Activated naive CD8-positive, alpha-beta T cell treated with anti-CD3 and anti-CD28 coated beads for 36 hours (primary cell): ENCODE results near the gene PCDH10. TPM values are rescaled to one million over a fixed set of nuclear protein-coding genes. Genes with fewer than 3 reads are reported as not detected.

ENCODE experiments used
- DNase-seq: peaks from one replicate; pipeline ENCODE4 v3.0.0; 2021
- H3K27ac Mint-ChIP-seq: one replicate; pipeline ENCODE4 v1.8.0; 2022; ENCODE audit warnings: mild to moderate bottlenecking, moderate library complexity, mixed read lengths
- H3K27me3 Mint-ChIP-seq: one replicate; pipeline ENCODE4 v1.8.0; 2022; ENCODE audit warnings: mild to moderate bottlenecking, mixed read lengths
- H3K36me3 Mint-ChIP-seq: one replicate; pipeline ENCODE4 v1.8.0; 2021; ENCODE audit warnings: mild to moderate bottlenecking, mixed read lengths
- H3K4me1 Mint-ChIP-seq: one replicate; pipeline ENCODE4 v1.8.0; 2021; ENCODE audit warnings: mixed read lengths
- H3K4me3 Mint-ChIP-seq: one replicate; pipeline ENCODE4 v1.8.0; 2022; ENCODE audit warnings: mild to moderate bottlenecking, moderate library complexity, mixed read lengths
- H3K9me3 Mint-ChIP-seq: one replicate; pipeline ENCODE4 v1.8.0; 2022; ENCODE audit warnings: mixed read lengths
- total RNA-seq, 2 experiments: library from RNA; stranded (reverse); gene quantifications; one replicate each; pipeline ENCODE4 v1.2.3, GENCODE V29; 2021

The PCDH10 gene
- not detected for total RNA-seq

GRCh38 chr4:133148690-133149363 lies at the start of gene PCDH10:
Gene PCDH10, plus strand, starts transcription at chr4:133149294. Its CDS starts 847 bp downstream, at chr4:133150141.
- Mint-ChIP-seq H3K36me3 (no peaks in the 10 kb centered on the region), H3K27me3 (peaks cover 95% of the 10 kb centered on the region), H3K4me1 (peaks cover 17% of the 10 kb centered on the region), H3K27ac (no peak within 1 kb of the TSS), H3K9me3 (peaks cover 3% of the 10 kb centered on the region), H3K4me3 (peak within 1 kb of the TSS; percentile 56)
- peak; percentile 68 for DNase-seq

GRCh38 chr4:133102043-133102442 lies 47.1 kb upstream of the PCDH10 start:
- Mint-ChIP-seq H3K27me3 (no peaks in the 10 kb centered on the region), H3K4me1 (no peaks in the 10 kb centered on the region), H3K4me3 (no peak overlapping the region), H3K36me3 (no peaks in the 10 kb centered on the region), H3K27ac (no peak overlapping the region), H3K9me3 (peaks cover 7% of the 10 kb centered on the region)
- no peak for DNase-seq

- H3K9me3 Mint-ChIP-seq, result peaks cover 7% of the 10 kb centered on the region
- H3K36me3 Mint-ChIP-seq, result no peaks in the 10 kb centered on the region
- H3K27ac Mint-ChIP-seq, result no peak overlapping the region
- no peaks in the 10 kb centered on the region for H3K4me1 Mint-ChIP-seq
- DNase-seq, result no peak
- H3K4me3 Mint-ChIP-seq, result no peak overlapping the region
- H3K27me3 Mint-ChIP-seq, result no peaks in the 10 kb centered on the region
These were observed 46.3 kb upstream of the PCDH10 start for GRCh38 chr4:133102612-133103409.

- H3K27me3 Mint-ChIP-seq, result no peaks in the 10 kb centered on the region
- H3K4me1 Mint-ChIP-seq, result no peaks in the 10 kb centered on the region
- H3K4me3 Mint-ChIP-seq, result no peak overlapping the region
- H3K9me3 Mint-ChIP-seq, result peaks cover 2% of the 10 kb centered on the region
- H3K27ac Mint-ChIP-seq, result no peak overlapping the region
- no peak for DNase-seq
- no peaks in the 10 kb centered on the region for H3K36me3 Mint-ChIP-seq
These were observed 36.5 kb upstream of the PCDH10 start for GRCh38 chr4:133112641-133113040.

GRCh38 chr4:133124746-133125145 lies 24.3 kb upstream of the PCDH10 start:
- H3K4me1 Mint-ChIP-seq, result no peaks in the 10 kb centered on the region
- no peaks in the 10 kb centered on the region for H3K36me3 Mint-ChIP-seq
- no peaks in the 10 kb centered on the region for H3K27me3 Mint-ChIP-seq
- no peak overlapping the region for H3K4me3 Mint-ChIP-seq
- DNase-seq, result no peak
- no peak overlapping the region for H3K27ac Mint-ChIP-seq
- H3K9me3 Mint-ChIP-seq, result no peaks in the 10 kb centered on the region

GRCh38 chr4:133127500-133127899 lies 21.6 kb upstream of the PCDH10 start:
- Mint-ChIP-seq H3K27me3 (no peaks in the 10 kb centered on the region), H3K4me3 (no peak overlapping the region), H3K27ac (no peak overlapping the region), H3K36me3 (no peaks in the 10 kb centered on the region), H3K4me1 (no peaks in the 10 kb centered on the region), H3K9me3 (no peaks in the 10 kb centered on the region)
- no peak for DNase-seq

GRCh38 chr4:133129237-133129636 lies 19.9 kb upstream of the PCDH10 start:
- H3K4me3 Mint-ChIP-seq, result no peak overlapping the region
- no peaks in the 10 kb centered on the region for H3K27me3 Mint-ChIP-seq
- H3K27ac Mint-ChIP-seq, result no peak overlapping the region
- H3K9me3 Mint-ChIP-seq, result no peaks in the 10 kb centered on the region
- DNase-seq, result no peak
- H3K4me1 Mint-ChIP-seq, result no peaks in the 10 kb centered on the region
- H3K36me3 Mint-ChIP-seq, result no peaks in the 10 kb centered on the region

- H3K9me3 Mint-ChIP-seq, result no peaks in the 10 kb centered on the region
- no peaks in the 10 kb centered on the region for H3K4me1 Mint-ChIP-seq
- no peaks in the 10 kb centered on the region for H3K36me3 Mint-ChIP-seq
- H3K4me3 Mint-ChIP-seq, result no peak overlapping the region
- DNase-seq, result no peak
- H3K27me3 Mint-ChIP-seq, result no peaks in the 10 kb centered on the region
- H3K27ac Mint-ChIP-seq, result no peak overlapping the region
These were observed 18.9 kb upstream of the PCDH10 start for GRCh38 chr4:133130171-133130570.

- Mint-ChIP-seq H3K27me3 (no peaks in the 10 kb centered on the region), H3K4me1 (no peaks in the 10 kb centered on the region), H3K9me3 (no peaks in the 10 kb centered on the region), H3K27ac (no peak overlapping the region), H3K36me3 (no peaks in the 10 kb centered on the region), H3K4me3 (no peak overlapping the region)
- no peak for DNase-seq
These were observed 17.1 kb upstream of the PCDH10 start for GRCh38 chr4:133131829-133132460.

- no peak for DNase-seq
- no peak overlapping the region for H3K27ac Mint-ChIP-seq
- no peaks in the 10 kb centered on the region for H3K4me1 Mint-ChIP-seq
- no peaks in the 10 kb centered on the region for H3K9me3 Mint-ChIP-seq
- H3K36me3 Mint-ChIP-seq, result no peaks in the 10 kb centered on the region
- no peaks in the 10 kb centered on the region for H3K27me3 Mint-ChIP-seq
- H3K4me3 Mint-ChIP-seq, result no peak overlapping the region
These were observed 12.3 kb upstream of the PCDH10 start for GRCh38 chr4:133136833-133137232.

- H3K36me3 Mint-ChIP-seq, result no peaks in the 10 kb centered on the region
- H3K4me1 Mint-ChIP-seq, result no peaks in the 10 kb centered on the region
- no peak overlapping the region for H3K27ac Mint-ChIP-seq
- no peaks in the 10 kb centered on the region for H3K9me3 Mint-ChIP-seq
- H3K27me3 Mint-ChIP-seq, result no peaks in the 10 kb centered on the region
- no peak for DNase-seq
- no peak overlapping the region for H3K4me3 Mint-ChIP-seq
These were observed 11.5 kb upstream of the PCDH10 start for GRCh38 chr4:133137571-133137970.

GRCh38 chr4:133143775-133144430 lies 5.2 kb upstream of the PCDH10 start:
- H3K27me3 Mint-ChIP-seq, result peaks cover 45% of the 10 kb centered on the region
- no peak overlapping the region for H3K4me3 Mint-ChIP-seq
- no peak for DNase-seq
- no peak overlapping the region for H3K27ac Mint-ChIP-seq
- H3K36me3 Mint-ChIP-seq, result no peaks in the 10 kb centered on the region
- no peaks in the 10 kb centered on the region for H3K9me3 Mint-ChIP-seq
- H3K4me1 Mint-ChIP-seq, result peaks cover 5% of the 10 kb centered on the region

GRCh38 chr4:133145241-133145640 lies 3.9 kb upstream of the PCDH10 start:
- peaks cover 59% of the 10 kb centered on the region for H3K27me3 Mint-ChIP-seq
- no peak overlapping the region for H3K4me3 Mint-ChIP-seq
- peaks cover 1% of the 10 kb centered on the region for H3K9me3 Mint-ChIP-seq
- H3K36me3 Mint-ChIP-seq, result no peaks in the 10 kb centered on the region
- peaks cover 11% of the 10 kb centered on the region for H3K4me1 Mint-ChIP-seq
- DNase-seq, result no peak
- H3K27ac Mint-ChIP-seq, result no peak overlapping the region

- peaks cover 12% of the 10 kb centered on the region for H3K4me1 Mint-ChIP-seq
- no peak overlapping the region for H3K27ac Mint-ChIP-seq
- no peak for DNase-seq
- H3K36me3 Mint-ChIP-seq, result no peaks in the 10 kb centered on the region
- H3K9me3 Mint-ChIP-seq, result peaks cover 3% of the 10 kb centered on the region
- H3K27me3 Mint-ChIP-seq, result peaks cover 66% of the 10 kb centered on the region
- no peak overlapping the region for H3K4me3 Mint-ChIP-seq
These were observed 3.1 kb upstream of the PCDH10 start for GRCh38 chr4:133145758-133146573.
